Measurements from ENCODE around the gene RBM38.

Gene RBM38

DNA sequence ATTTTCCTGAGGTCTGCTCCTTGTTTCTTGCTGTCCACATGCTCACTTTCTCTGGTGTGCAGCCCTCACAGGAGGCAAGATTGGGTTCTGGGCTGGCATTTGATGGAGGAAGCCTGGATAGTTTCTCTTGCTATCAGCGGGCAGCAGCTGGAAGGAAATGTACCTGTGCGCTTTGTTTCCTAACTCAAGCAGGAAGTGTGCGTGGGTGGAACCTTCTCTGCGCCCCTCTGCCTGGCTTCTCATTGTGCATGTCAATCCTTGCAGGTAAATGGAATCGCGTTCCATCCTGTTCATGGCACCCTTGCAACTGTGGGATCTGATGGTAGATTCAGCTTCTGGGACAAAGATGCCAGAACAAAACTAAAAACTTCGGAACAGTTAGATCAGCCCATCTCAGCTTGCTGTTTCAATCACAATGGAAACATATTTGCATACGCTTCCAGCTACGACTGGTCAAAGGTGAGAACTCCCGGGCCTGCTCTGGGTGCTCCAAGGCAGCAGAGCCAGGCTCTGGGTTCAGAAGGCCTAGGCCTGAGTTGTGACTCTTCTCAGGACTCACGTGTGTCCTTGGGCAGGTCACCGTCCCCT is 16.8 kb upstream of the RBM38 start:
- peaks cover 12% of the 10 kb centered on the region; the same call in 1 of the 2 replicates for H3K36me3 ChIP-seq (replicated peaks; ENCODE audit: insufficient read depth, low read length)
- no peak overlapping the region for H2AFZ ChIP-seq (ENCODE audit: low read length)
- H3K27me3 ChIP-seq (replicated peaks; ENCODE audit: insufficient read depth, low read length) = no peaks in the 10 kb centered on the region
- peaks cover 60% of the 10 kb centered on the region for H3K79me2 ChIP-seq (ENCODE audit: low read length)
- TF ChIP-seq, protein P1, sequence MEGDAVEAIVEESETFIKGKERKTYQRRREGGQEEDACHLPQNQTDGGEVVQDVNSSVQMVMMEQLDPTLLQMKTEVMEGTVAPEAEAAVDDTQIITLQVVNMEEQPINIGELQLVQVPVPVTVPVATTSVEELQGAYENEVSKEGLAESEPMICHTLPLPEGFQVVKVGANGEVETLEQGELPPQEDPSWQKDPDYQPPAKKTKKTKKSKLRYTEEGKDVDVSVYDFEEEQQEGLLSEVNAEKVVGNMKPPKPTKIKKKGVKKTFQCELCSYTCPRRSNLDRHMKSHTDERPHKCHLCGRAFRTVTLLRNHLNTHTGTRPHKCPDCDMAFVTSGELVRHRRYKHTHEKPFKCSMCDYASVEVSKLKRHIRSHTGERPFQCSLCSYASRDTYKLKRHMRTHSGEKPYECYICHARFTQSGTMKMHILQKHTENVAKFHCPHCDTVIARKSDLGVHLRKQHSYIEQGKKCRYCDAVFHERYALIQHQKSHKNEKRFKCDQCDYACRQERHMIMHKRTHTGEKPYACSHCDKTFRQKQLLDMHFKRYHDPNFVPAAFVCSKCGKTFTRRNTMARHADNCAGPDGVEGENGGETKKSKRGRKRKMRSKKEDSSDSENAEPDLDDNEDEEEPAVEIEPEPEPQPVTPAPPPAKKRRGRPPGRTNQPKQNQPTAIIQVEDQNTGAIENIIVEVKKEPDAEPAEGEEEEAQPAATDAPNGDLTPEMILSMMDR (IDR thresholded peaks at IDR 0.05; ENCODE audit: low read length) = no peak
- TF ChIP-seq EZH2phosphoT487 (IDR thresholded peaks at IDR 0.05; ENCODE audit: low read length) (no peak), EZH2 (optimal IDR thresholded peaks at IDR 0.05; ENCODE audit: low read depth, low read length) (no peak)
- H3K9ac ChIP-seq (ENCODE audit: low read length) = no peak overlapping the region
- peaks cover 3% of the 10 kb centered on the region; the same call in 1 of the 2 replicates for H4K20me1 ChIP-seq (ENCODE audit: insufficient read depth, low read length)
- no peak overlapping the region for H3K4me2 ChIP-seq (ENCODE audit: low read depth, low read length)
- H3K27ac ChIP-seq (ENCODE audit: low read length) = no peak overlapping the region
- no peaks in the 10 kb centered on the region for H3K9me3 ChIP-seq (replicated peaks; ENCODE audit: insufficient read depth, low read length)
- no peaks in the 10 kb centered on the region for H3K9me2 ChIP-seq (replicated peaks; ENCODE audit: insufficient read depth, low read length)
- DNase-seq = no peak
- no peak overlapping the region for H3K4me3 ChIP-seq (ENCODE audit: low read length)
- no peaks in the 10 kb centered on the region for H3K4me1 ChIP-seq (ENCODE audit: low read length)
- H3F3A ChIP-seq (ENCODE audit: insufficient read depth, low read length) = peaks cover 6% of the 10 kb centered on the region; the same call in 1 of the 2 replicates

DNA sequence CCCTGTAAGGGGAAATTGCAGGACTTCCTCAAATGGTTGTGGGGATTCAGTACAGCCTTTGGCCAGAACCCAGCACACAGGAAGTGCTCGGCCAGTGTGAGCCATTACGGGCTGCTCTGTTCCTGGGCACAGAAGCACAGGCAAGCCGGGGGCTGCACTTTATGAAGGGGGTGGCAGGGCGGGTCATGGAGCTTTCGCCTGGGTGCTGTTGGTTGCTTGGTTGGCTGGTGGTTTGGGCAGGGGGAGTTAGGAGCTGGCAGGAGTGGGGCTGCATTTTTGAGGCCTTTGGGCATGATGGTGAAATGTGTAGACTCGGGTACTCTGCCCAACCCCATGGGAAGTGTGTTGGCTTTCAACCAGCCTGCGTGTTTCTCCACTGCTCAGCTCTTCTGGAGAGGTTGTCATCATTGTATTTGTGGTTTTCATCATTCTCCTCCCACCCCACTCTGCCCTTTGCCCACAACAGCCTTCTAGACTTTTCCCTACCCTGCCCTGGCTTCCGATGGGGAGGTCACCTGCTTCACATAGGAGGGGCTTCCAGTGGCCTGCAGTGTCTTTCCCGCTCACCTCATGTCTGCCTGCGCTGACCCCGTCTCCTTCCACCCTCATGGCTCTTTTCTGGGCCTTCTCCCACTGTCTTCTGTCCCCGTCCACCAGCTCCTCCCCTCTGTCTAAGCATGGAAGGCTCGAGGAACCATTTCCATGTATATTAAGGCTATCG is 16.1 kb upstream of the RBM38 start:
- Histone ChIP-seq H3K36me3 (replicated peaks; ENCODE audit: insufficient read depth, low read length) (peaks cover 10% of the 10 kb centered on the region; the same call in 1 of the 2 replicates), H3K79me2 (ENCODE audit: low read length) (peaks cover 53% of the 10 kb centered on the region), H3K9me3 (replicated peaks; ENCODE audit: insufficient read depth, low read length) (no peaks in the 10 kb centered on the region), H3K27me3 (replicated peaks; ENCODE audit: insufficient read depth, low read length) (no peaks in the 10 kb centered on the region), H4K20me1 (ENCODE audit: insufficient read depth, low read length) (peaks cover 3% of the 10 kb centered on the region; the same call in 1 of the 2 replicates), H3K9ac (ENCODE audit: low read length) (no peak overlapping the region), H3K27ac (ENCODE audit: low read length) (no peak overlapping the region), H3K4me3 (ENCODE audit: low read length) (no peak overlapping the region), H2AFZ (ENCODE audit: low read length) (no peak overlapping the region), H3K4me2 (ENCODE audit: low read depth, low read length) (no peak overlapping the region), H3K9me2 (replicated peaks; ENCODE audit: insufficient read depth, low read length) (no peaks in the 10 kb centered on the region), H3F3A (ENCODE audit: insufficient read depth, low read length) (peaks cover 12% of the 10 kb centered on the region; the same call in 1 of the 2 replicates), H3K4me1 (ENCODE audit: low read length) (no peaks in the 10 kb centered on the region)
- no peak for TF ChIP-seq EZH2 (optimal IDR thresholded peaks at IDR 0.05; ENCODE audit: low read depth, low read length)
- TF ChIP-seq, protein P1 (IDR thresholded peaks at IDR 0.05; ENCODE audit: low read length) = no peak
- no peak for DNase-seq

DNA sequence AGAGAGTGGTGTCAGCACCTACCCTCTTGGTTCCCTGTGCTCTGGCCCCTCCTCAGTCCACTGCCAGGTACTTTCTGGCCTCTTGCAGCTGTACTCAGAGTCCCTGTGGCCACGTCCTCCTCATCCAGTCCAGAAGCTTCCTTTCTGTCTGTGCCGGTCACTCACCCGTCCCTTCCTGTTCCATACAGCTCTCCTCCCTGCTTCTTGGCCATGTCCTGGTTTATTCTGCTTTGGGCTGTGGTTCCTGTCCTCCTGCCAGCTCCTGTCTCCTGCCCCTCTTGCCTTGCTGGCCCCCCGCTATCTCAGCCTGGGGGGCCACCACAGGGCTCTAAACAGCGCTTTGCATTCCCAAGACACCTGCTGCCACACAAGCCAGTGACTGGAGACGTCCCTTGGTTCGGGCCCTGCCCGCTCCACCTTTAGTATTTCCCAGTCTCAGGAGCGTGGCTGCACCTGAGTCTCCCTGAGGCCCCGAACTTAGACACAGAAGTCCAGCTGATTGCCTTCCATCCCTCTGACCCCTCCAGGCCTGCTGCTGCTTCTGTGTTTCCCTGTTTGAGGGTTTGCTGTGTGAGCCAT is 15.5 kb upstream of the RBM38 start:
- H3K9me3 ChIP-seq (replicated peaks; ENCODE audit: insufficient read depth, low read length) = no peaks in the 10 kb centered on the region
- no peak overlapping the region for H3K4me2 ChIP-seq (ENCODE audit: low read depth, low read length)
- H4K20me1 ChIP-seq (ENCODE audit: insufficient read depth, low read length) = peaks cover 3% of the 10 kb centered on the region; the same call in 1 of the 2 replicates
- H3K9ac ChIP-seq (ENCODE audit: low read length) = no peak overlapping the region
- peaks cover 13% of the 10 kb centered on the region; the same call in 1 of the 2 replicates for H3F3A ChIP-seq (ENCODE audit: insufficient read depth, low read length)
- no peak for DNase-seq
- no peaks in the 10 kb centered on the region for H3K4me1 ChIP-seq (ENCODE audit: low read length)
- peaks cover 52% of the 10 kb centered on the region for H3K79me2 ChIP-seq (ENCODE audit: low read length)
- no peaks in the 10 kb centered on the region for H3K9me2 ChIP-seq (replicated peaks; ENCODE audit: insufficient read depth, low read length)
- no peak overlapping the region for H3K4me3 ChIP-seq (ENCODE audit: low read length)
- TF ChIP-seq EZH2phosphoT487 (IDR thresholded peaks at IDR 0.05; ENCODE audit: low read length) = no peak
- TF ChIP-seq EZH2 (optimal IDR thresholded peaks at IDR 0.05; ENCODE audit: low read depth, low read length) = no peak
- TF ChIP-seq, protein P1 (IDR thresholded peaks at IDR 0.05; ENCODE audit: low read length) = no peak
- no peak overlapping the region for H3K27ac ChIP-seq (ENCODE audit: low read length)
- H3K27me3 ChIP-seq (replicated peaks; ENCODE audit: insufficient read depth, low read length) = no peaks in the 10 kb centered on the region
- peaks cover 9% of the 10 kb centered on the region; the same call in 1 of the 2 replicates for H3K36me3 ChIP-seq (replicated peaks; ENCODE audit: insufficient read depth, low read length)
- no peak overlapping the region for H2AFZ ChIP-seq (ENCODE audit: low read length)
